ENCODE data around the gene WASF3.

DNA sequence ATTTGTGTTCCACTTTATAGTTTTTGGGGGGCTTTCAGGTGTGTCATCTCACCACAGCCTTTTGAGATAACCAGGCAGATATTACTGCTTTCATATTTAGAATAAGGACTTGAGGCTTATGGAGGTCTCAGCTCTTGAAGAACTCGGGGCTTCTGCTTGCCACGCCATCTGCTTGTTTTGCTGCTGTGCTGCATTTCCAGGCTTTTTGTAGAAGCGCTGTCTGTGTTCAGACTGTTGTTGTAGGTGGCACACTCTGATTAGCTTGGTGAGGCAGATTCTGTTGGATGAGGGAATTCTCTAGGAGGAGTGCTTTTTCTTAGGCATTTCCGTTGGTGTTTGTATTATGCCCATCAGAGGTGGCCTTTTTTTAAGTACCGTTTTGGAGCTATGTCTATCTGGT lies 57.2 kb downstream of the WASF3 start:
- TF ChIP-seq, protein P1, sequence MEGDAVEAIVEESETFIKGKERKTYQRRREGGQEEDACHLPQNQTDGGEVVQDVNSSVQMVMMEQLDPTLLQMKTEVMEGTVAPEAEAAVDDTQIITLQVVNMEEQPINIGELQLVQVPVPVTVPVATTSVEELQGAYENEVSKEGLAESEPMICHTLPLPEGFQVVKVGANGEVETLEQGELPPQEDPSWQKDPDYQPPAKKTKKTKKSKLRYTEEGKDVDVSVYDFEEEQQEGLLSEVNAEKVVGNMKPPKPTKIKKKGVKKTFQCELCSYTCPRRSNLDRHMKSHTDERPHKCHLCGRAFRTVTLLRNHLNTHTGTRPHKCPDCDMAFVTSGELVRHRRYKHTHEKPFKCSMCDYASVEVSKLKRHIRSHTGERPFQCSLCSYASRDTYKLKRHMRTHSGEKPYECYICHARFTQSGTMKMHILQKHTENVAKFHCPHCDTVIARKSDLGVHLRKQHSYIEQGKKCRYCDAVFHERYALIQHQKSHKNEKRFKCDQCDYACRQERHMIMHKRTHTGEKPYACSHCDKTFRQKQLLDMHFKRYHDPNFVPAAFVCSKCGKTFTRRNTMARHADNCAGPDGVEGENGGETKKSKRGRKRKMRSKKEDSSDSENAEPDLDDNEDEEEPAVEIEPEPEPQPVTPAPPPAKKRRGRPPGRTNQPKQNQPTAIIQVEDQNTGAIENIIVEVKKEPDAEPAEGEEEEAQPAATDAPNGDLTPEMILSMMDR (IDR thresholded peaks at IDR 0.05; ENCODE audit: insufficient read depth, low read depth, low read length), result no peak
- TF ChIP-seq EZH2 (IDR thresholded peaks at IDR 0.05; ENCODE audit: insufficient read depth, low read length), result no peak
